Activated CD8-positive, alpha-beta memory T cell treated with anti-CD3 and anti-CD28 coated beads, Interleukin-2, amount 50 U/mL, for 48 hours (primary cell): ENCODE data around the gene PLIN3.
A peak's percentile ranks its signal among the peaks of the same experiment; 100 is the strongest.
"Not testable (repeated sequence)": the region's sequence is repeated elsewhere in the genome, so short reads cannot be mapped to it uniquely, and the experiment has no call there.

ENCODE experiments used
- DNase-seq: peaks from one replicate; pipeline ENCODE4 v3.0.0-alpha.2; 2020

The PLIN3 gene

DNA sequence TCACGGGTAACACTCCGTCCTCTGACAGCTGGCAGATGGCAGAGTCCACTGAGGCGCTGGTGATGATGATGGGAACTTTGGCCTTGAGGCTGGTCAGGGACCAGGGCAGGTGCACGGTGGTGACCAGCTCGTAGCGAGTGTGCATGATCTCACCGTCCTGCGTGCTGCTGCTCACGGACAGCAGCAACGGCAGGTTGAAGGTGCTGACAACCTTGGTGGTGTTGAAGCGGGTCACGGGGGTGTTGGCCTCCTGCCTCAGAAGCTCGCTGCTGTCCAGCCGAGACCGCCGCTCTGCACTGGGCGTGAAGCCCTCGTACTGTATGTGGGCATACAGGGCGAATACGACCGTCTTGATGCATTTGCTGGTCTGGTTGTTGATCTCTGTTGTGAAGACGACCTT is 23.6 kb upstream of the PLIN3 start:
- DNase-seq: no peak

DNA sequence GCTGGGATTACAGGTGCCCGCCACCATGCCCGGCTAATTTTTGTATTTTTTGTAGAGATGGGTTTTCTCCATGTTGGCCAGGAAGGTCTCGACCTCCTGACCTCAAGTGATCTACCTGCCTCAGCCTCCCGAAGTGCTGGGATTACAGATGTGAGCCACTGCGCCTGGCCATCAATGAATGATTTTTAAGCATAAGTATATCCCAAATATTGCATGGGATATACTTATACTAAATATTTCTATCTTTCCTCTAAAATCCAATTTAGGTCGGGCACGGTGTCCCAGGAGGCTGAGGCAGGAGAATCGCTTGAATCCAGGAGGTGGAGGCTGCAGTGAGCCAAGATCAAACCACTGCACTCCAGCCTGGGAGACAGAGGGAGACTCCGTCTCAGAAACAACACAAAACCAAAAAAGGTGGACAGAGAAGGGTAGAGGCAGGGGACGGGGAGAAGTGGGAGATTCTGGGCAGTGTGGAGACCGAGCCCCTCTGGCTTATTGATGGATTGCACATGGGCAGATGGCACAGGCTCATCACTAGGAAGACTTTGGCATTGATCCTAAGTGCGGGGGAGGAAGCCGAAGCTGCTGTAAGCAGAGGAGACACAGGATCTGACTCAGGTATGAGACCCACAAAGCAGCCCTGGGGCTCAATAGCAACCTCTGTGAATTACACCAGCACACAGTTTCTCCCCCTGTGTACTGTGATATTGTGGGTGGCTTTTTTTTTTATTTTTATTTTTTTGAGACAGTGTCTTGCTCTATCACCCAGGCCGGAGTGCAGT is 21.8 kb upstream of the PLIN3 start:
- no peak for DNase-seq

DNA sequence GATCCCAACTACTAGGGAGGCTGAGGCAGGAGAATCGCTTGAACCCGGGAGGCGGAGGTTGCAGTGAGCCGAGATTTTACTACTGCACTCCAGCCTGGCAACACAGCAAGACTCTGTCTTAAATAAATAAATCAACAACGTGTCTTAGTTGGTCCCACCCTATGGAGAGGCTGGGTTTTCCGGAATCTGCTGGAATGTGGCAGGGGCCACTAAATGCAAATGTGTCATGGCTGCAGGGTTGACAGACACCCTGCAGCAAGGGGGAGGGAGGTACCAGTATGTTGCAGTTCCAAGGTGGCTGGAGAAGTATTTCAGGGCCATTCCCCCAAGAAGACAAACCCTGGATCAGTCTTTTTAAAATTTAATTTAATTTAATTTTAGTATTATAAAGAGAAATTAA is 20.3 kb upstream of the PLIN3 start:
- DNase-seq: not testable (repeated sequence)

DNA sequence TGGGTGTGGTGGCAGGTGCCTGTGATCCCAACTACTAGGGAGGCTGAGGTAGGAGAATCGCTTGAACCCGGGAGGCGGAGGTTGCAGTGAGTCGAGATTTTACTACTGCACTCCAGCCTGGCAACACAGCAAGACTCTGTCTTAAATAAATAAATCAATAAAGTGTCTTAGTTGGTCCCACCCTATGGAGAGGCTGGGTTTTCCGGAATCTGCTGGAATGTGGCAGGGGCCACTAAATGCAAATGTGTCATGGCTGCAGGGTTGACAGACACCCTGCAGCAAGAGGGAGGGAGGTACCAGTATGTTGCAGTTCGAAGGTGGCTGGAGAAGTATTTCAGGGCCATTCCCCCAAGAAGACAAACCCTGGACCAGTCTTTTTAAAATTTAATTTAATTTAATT is 17.5 kb upstream of the PLIN3 start:
- DNase-seq: not testable (repeated sequence)

DNA sequence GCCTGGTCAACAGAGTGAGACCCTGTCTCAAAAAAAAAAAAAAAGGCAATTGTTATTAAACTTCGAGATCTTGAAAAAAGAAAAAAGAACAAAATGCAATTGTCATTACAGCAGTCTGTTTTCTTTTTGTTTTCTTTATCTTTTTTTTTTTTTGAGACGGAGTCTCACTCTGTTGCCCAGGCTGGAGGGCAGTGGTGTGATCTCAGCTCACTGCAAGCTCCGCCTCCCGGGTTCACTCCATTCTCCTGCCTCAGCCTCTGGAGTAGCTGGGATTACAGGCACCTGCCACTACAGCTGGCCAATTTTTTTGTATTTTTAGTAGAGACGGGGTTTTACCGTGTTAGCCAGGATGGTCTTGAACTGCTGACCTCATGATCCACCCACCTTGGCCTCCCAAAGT is 15.4 kb upstream of the PLIN3 start:
- DNase-seq: not testable (repeated sequence)

DNA sequence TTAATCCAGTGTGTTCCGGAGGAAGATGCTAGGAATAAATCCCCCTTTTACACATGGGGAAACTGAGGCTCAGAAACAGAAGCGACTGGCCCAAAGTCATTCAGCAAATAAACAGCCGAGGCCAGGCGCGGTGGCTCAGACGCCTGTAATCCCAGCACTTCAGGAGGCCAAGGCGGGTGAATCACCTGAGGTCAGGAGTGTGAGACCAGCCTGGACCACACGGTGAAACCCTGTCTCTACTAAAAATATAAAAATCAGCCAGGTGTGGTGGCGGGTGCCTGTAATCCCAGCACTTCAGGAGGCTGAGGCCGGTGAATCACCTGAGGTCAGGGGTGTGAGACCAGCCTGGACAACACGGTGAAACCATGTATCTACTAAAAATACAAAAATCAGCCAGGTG is 11.6 kb upstream of the PLIN3 start:
- no peak for DNase-seq

- peak; percentile 72 for DNase-seq
These were observed 11.1 kb upstream of the PLIN3 start for GRCh38 chr19:4878491-4878968.

DNA sequence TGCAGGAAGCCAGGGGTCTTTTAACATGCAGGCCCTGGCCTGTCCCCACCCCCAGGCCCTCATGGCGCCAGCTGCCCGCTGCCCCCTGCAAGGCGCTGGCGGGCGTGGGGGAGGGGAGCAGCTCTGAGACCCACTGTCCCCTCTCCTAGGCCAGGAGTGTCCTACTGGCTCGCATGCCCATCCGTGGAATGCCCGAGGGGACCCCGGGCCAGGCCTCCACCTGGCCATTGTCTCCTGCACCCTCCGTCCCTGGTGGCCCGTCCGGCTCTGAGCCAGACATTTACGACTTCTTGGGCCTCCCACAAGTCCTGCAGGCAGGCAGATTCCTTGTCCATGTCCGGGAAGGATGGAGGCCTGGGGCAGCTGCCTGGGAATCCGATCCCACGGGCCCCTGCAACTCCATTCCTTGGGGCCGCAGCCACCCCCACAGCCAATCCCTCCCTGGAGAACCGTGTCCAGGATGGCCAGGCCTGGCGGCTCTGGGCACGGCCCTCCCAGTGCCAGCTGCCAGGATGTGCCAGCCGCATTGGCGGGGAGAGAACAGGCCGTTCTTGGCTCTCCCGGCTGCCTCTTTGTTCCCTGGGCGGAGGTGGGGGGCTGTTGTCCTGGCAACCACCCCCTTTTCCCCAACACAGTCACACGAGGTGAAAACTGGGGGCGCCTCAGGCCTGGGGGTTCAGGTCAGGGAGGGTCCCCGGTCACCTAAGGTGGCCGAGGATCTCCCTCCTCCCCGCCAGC is 10.5 kb upstream of the PLIN3 start:
- DNase-seq: no peak

DNA sequence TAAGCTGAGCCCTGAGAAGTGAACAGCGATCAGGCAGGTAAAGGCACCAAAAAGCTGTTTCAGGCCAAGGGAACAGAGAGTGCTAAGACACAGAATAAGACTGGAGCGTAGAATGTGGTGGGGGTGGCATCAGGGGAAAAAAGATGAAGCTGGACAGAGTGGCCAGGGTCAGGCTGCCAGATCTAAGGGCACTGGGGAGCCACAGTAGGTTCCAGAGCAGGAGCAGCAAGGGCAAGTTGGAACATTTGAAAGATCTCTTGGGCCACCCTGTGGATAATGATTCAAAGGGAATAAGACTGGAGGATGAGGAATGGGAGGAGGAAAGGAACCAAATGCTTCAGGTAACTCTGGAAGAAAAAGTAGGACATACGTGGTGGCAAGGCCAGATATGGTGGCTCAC is 6.5 kb upstream of the PLIN3 start:
- DNase-seq: no peak

DNA sequence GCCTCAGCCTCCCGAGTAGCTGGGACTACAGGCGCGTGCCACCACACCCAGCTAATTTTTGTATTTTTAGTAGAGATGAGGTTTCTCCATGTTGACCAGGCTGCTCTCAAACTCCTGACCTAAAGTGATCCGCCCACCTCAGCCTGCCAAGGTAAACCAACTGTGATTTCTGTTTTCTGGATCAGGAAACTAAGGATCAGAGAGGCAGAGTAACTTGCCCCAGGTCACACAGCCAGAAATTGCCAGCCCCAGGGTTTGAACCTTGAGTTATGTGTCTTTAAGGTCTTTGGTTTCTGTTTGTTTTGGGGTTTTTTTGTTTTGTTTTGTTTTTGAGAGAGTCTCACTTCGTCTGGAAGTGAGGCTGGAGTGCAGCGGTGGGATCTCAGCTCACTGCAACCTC is 4.2 kb upstream of the PLIN3 start:
- DNase-seq: no peak

- DNase-seq: peak; percentile 57
These were observed 2.7 kb upstream of the PLIN3 start for GRCh38 chr19:4870025-4870700.

DNA sequence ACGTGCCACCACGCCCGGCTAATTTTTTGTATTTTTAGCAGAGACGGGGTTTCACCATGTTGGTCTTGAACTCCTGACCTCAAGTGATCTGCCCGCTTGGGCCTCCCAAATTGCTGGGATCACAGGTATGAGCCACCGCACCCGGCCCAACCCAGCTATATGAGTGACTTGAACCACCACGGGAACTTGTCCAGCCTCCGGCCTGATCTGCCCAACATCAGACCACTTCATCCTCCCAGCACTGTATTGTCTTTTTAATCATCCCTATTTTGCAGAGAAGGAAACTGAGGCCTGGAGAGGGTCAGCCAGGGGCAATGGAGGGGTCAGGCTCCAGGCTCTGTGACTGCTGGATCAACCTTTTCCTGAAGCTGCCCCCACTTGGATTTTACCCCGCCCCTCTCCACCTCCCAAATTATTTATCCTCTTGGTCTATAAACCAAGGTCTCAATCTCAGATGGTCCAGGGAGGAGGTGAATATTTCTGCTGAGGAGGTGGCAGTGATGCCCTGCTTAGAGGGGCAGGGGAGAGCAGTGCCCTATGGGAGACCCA is 893 bp upstream of the PLIN3 start:
- DNase-seq: no peak

GRCh38 chr19:4866595-4867424 is 657 bp downstream of the PLIN3 start:
- DNase-seq: peak; percentile 73

- DNase-seq: no peak
These were observed 6.3 kb downstream of the PLIN3 start for GRCh38 chr19:4861147-4861546.

DNA sequence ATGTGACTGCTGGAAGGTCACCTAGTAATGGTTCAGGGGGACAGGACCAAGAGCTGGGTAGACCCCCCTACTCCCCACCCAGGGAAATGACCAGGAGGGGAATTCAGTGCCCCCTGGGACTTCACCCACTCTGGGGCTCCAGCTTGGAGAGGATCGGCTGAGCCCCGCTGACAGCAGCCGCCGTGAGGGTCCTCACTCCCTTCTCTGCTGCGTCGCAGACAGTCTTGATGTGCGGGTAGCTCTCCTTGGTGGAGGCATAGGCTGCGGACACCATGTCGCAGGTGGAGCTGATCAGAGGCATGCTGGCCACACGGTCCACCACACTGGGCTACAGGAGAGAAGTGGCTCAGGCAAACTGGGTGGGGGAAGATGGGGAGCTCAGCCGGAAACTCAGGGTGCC is 7.8 kb downstream of the PLIN3 start:
- DNase-seq: no peak

GRCh38 chr19:4856468-4856867 is 11.0 kb downstream of the PLIN3 start:
- not testable (repeated sequence) for DNase-seq

GRCh38 chr19:4853506-4853905 is 14.0 kb downstream of the PLIN3 start:
- DNase-seq: not testable (repeated sequence)

DNA sequence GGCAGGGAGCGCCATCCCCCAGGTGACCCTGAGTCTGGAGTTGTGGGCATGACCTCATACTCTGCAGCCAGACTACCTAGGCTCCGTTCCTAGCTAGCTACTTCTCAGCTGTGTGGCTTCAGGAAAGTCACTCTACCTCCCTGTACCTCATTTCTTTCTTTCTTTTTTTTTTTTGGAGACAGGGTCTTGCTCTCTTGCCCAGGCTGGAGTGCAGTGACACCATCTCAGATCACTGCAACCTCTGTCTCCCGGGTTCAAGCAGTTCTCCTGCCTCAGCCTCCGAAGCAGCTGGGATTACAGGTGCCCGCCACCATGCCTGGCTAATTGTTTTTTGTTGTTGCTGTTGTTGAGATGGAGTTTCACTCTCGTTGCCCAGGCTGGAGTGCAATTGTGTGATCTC is 15.0 kb downstream of the PLIN3 start:
- no peak for DNase-seq

GRCh38 chr19:4851551-4852290 is 15.7 kb downstream of the PLIN3 start:
- DNase-seq: peak; percentile 90

DNA sequence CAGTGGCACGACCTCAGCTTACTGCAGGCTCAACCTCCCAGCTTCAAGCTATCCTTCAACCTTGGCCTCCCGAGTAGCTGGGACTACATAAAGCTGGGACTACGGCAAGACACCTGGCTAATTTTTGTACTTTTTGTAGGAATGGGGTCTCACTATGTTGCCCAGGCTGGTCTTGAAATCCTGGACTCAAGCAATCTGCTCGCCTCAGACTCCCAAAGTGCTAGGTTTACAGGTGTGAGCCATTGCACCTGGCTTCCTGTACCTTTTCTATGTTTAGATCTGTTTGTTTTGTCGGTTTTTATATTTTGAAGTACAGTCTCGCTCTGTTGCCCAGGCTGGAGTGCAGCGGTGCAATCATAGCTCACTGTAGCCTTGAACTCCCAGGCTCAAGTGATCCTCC is 18.4 kb downstream of the PLIN3 start:
- no peak for DNase-seq

DNA sequence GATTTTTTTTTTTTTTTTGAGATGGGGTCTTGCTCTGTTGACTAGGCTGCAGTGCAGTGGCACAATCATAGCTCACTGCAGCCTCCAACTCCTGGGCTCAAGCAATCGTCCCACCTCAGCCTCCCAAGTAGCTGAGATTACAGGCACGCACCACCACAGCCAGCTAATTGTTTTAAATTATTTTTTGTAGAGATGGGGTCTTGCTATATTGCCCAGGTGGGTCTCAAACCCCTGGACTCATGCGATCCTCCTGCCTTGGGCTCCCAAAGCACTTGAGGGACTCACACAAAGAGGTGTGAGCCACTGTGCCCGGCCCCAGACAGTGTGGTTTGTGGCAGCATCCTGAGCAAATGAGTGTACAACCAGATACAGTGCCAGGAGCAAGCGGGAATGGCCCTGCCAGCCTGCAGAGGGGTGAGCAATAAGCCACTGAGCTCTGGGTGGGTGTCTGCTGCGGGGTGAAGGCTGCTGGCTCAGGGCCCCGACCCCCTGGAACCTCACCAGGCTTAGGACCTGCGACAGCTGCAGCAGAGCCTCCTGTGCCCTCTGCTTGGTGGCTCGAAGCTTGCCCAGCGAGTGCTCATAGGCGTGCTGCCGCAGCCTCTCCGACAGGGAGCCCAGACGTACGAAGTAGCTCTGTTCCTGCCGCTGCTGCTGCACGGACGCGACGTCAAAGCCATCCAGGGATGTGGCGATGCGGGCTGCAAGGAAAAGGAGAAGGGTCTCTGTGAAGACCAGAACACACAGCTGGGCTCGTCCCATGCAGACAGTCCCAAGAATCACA is 20.1 kb downstream of the PLIN3 start:
- no peak for DNase-seq
